ENCODE measurements around the gene LYSMD4.

Gene LYSMD4

GRCh38 chr15:99686290-99686689, 46.9 kb downstream of the LYSMD4 start:
- no peak for TF ChIP-seq CTCF (IDR thresholded peaks at IDR 0.05; ENCODE audit: low read depth, low read length)
- no peak overlapping the region for H3K4me3 ChIP-seq (ENCODE audit: low read depth, low read length)

- TF ChIP-seq CTCF (IDR thresholded peaks at IDR 0.05; ENCODE audit: low read depth, low read length): no peak
- no peak overlapping the region for H3K4me3 ChIP-seq (ENCODE audit: low read depth, low read length)
Observed at GRCh38 chr15:99683000-99683670, 50.1 kb downstream of the LYSMD4 start.

GRCh38 chr15:99682455-99682854, 50.8 kb downstream of the LYSMD4 start:
- H3K4me3 ChIP-seq (ENCODE audit: low read depth, low read length): no peak overlapping the region
- TF ChIP-seq CTCF (IDR thresholded peaks at IDR 0.05; ENCODE audit: low read depth, low read length): no peak

GRCh38 chr15:99681990-99682389, 51.2 kb downstream of the LYSMD4 start:
- no peak overlapping the region for H3K4me3 ChIP-seq (ENCODE audit: low read depth, low read length)
- TF ChIP-seq CTCF (IDR thresholded peaks at IDR 0.05; ENCODE audit: low read depth, low read length): no peak

GRCh38 chr15:99680276-99680675, 53.0 kb downstream of the LYSMD4 start:
- no peak overlapping the region for H3K4me3 ChIP-seq (ENCODE audit: low read depth, low read length)
- TF ChIP-seq CTCF (IDR thresholded peaks at IDR 0.05; ENCODE audit: low read depth, low read length): no peak

- TF ChIP-seq CTCF (IDR thresholded peaks at IDR 0.05; ENCODE audit: low read depth, low read length): no peak
- H3K4me3 ChIP-seq (ENCODE audit: low read depth, low read length): no peak overlapping the region
Observed at GRCh38 chr15:99677540-99678134, 55.6 kb downstream of the LYSMD4 start.

Measured in WI38 (cell line).